Renal cortical epithelial cell (primary cell): ENCODE data around the gene CAV2. TPM values are rescaled to one million over a fixed set of nuclear protein-coding genes. Genes with fewer than 3 reads are reported as not detected.

ENCODE experiments used
- DNase-seq: peaks from one replicate; pipeline ENCODE4 v3.0.0-alpha.2; 2011; ENCODE audit warnings: low read depth
- total RNA-seq: library from RNA; depleted of rRNA; stranded (reverse); fragments of >200 nt; gene quantifications from 2 replicates; pipeline ENCODE4 v1.2.3, GENCODE V29; 2014

CAV2 gene
- total RNA-seq, 1 donor from 2014 or later: 223 TPM

- peak; percentile 51 for DNase-seq
Observed at GRCh38 chr7:116495736-116496135, 3.8 kb upstream of the CAV2 start.

GRCh38 chr7:116496653-116497052, 2.9 kb upstream of the CAV2 start:
- DNase-seq: no peak

- no peak for DNase-seq
Observed at GRCh38 chr7:116497708-116498107, 1.8 kb upstream of the CAV2 start.

DNA sequence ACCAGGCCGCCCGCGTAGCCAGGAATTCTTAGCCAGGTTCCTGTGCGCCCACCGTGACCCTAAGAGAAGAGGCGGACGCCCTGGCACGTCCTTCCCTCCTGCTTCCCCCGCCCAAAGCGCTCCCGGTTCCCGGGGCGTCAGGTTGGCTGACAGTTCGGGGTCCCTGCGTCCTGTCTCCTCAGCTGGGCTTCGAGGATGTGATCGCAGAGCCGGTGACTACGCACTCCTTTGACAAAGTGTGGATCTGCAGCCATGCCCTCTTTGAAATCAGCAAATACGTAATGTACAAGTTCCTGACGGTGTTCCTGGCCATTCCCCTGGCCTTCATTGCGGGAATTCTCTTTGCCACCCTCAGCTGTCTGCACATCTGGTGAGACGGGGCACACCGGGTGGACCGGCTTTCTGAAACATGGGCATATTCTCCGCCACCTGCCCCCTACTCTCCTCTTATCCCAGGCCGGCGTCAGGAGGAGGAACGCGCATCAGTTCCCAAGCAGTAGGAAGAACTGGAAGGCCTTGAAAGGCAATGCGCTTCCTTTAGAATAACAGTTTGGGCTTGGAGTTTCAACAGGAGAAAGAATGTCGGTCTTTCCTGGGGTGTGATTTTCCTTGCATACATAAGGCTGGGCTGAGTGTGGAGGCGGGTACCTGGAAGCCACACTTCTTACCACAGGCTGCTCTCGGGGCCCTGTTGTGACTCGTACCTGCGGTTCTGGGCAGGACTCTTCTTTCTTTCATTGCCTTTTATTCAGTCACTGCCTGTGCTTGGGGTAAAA, 728 bp downstream of the CAV2 start:
- peak; percentile 81 for DNase-seq

- DNase-seq: no peak
Observed at GRCh38 chr7:116501425-116502167, 2.1 kb downstream of the CAV2 start.

DNA sequence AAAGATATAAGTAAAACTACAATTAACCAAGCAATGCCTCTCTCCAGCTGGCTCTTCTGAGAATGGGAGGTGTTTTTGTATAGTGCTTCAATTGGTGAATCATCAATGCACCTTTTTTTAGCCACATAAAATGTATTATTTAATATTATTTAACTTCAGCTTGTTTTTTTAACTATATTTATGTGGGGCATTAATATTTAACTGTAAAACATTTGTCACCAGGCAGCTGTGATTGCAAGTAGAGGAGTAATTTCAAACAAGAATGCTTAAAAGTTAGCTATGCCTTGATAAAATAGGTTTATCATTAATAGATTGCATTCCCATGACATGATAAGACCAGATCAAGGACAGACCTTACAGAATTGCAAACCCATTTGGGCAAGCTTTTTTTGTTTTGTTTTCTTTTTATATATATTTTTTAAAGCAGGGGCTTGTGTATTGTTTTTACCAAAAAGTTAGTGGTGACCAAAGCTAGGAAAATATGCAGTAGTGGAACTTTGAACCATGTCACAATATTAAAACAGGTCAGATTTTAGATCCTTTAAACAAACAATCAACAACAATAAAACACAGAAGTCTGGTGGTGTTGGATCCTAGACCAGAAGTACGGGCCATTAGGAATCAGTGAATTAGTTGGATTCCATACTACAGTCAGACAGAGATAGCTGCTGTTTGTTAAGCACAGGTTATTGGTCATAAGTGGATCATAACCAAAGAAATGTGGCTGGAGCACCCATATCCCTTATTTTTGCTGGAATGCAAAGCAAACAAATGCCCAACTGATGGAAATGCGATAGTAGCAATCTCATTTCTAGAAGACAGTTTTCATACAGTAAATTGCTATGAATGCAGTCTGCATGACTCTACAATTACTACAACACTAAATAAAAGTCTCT, 2.9 kb downstream of the CAV2 start:
- peak; percentile 85 for DNase-seq

DNA sequence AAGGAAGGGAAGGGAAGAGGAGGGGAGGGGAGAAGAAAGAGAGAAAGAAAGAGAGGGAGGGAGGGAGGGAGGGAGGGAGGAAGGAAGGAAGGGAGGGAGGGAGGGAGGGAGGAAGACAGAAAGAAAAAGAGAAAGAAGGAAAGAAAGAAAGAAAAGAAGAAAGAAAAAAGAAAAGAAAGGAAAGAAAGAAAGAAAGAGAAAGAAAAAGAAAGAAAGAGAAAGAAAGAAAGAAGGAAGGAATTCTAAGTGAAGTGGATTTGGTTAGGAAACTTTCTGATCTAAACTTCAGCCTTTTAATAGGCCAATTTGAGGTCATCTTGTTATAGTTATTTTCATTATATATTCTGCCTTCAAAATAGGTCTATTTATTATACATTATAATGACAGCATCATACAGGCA, 4.3 kb downstream of the CAV2 start:
- DNase-seq: no peak

DNA sequence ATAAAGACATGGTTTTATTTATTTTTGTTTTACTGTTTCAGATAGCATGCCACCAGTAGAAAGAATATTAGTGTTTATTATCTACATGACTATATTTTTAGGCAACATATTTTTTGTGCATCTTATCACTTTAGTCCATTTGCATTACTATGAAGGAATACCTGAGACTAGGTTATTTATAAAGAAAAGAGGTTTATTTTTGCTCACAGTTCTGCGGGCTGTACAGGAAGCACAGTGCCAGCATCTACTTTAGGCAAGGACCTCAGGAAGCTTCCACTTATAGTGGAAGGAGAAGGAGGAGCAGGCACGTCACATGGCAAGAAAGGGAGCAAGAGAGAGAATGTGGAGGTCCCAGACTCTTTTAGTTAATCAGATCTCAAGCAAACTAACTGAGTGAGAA, 5.7 kb downstream of the CAV2 start:
- DNase-seq: no peak

- no peak for DNase-seq
Observed at GRCh38 chr7:116505823-116506222, 6.3 kb downstream of the CAV2 start.

DNA sequence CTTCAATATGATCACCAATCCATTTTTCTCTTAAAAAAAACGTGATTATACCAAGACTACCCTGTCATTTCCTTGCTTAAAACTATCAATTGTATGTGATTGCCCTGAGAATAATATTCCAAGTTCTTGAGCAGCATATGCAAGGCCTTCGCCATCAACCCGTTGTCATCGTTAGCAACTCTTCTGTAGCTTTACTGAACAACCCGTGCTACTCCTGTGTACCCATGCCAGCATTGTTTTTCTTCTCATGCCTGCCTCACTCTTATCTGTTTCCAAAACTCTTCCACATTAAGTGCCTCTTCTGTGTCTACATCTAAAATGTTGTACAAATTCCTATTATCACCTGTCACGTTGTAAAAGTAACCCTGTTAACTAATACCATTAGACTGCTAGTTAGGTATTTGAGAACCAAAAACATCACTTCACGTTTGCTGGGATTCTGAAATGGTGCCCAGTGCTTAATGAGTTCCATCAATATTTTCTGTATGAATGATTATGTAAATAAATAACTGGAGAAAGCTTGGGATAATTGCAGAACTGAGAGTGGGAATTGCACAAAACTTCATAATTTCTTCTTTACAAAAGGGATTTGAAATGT, 10.5 kb downstream of the CAV2 start:
- DNase-seq: no peak

- no peak for DNase-seq
Observed at GRCh38 chr7:116510795-116511194, 11.3 kb downstream of the CAV2 start.

- peak; percentile 66 for DNase-seq
Observed at GRCh38 chr7:116511552-116512519, 12.3 kb downstream of the CAV2 start.

DNA sequence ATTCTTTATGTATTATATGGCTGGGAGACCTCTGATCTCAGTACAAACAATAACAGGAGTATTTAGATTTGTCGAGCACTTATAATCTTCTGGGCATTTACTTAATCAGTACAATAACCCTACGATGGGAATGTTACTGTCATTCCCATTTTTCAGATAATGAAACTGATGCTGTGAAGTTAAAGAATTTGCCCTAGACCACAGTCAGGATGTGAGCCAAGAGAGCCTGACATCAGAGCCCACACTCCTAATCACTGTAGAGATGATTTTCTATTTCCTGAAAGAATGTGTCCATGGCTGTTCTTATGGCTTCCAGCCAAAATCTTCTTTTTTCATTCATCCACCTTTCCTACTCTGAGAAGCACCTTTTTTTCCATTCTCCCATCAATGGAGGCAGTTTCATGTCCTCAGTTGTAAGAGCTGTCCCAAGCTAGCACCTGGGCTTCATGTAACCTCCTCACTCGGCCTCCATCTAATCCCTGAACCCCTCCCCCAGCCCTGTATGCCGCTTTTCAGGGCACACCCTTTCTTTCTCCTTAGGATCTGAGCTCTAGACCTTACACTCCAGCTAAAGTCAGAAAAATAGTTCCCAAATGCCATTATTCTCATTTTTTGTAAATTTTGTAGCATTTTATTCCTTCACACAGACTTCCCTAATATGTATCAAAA, 13.1 kb downstream of the CAV2 start:
- peak; percentile 53 for DNase-seq

DNA sequence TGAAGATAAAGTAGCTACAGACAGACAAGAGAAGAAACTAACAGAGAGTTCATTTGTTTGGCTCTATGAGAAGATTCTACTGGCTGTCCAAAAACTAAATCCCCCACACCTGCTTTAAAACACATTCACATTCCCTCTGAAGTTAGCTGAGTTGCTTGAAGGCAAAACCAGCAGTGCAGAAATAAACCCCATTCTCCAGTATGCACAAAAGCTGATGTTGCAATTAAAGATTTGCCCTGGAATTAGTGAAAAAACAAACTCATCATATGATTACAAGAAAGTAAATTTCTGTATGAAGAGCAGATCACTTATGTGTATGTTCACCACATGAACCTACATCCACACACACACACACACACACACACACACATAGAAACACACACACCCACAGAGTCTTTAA, 16.0 kb downstream of the CAV2 start:
- DNase-seq: peak; percentile 47

- DNase-seq: no peak
Observed at GRCh38 chr7:116516324-116516723, 16.8 kb downstream of the CAV2 start.

DNA sequence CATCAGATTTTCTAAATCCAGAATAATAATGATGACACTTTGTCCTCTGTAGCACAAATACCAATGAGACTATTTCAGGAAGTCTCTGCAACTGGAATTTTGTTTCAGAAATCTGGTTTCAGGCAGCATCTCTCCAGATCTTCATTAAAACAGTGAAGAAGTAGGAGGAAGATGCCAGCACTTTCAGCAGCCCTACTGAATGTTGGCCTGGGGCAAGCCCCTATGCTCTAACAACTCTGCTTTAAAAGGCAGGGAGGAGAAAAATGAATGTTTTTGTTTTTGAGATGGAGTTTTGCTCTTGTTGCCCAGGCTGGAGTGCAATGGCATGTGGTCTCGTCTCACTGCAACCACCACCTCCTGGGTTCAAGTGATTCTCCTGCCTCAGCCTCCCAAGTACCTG, 18.1 kb downstream of the CAV2 start:
- DNase-seq: no peak

- DNase-seq: no peak
Observed at GRCh38 chr7:116518961-116519360, 19.4 kb downstream of the CAV2 start.

DNA sequence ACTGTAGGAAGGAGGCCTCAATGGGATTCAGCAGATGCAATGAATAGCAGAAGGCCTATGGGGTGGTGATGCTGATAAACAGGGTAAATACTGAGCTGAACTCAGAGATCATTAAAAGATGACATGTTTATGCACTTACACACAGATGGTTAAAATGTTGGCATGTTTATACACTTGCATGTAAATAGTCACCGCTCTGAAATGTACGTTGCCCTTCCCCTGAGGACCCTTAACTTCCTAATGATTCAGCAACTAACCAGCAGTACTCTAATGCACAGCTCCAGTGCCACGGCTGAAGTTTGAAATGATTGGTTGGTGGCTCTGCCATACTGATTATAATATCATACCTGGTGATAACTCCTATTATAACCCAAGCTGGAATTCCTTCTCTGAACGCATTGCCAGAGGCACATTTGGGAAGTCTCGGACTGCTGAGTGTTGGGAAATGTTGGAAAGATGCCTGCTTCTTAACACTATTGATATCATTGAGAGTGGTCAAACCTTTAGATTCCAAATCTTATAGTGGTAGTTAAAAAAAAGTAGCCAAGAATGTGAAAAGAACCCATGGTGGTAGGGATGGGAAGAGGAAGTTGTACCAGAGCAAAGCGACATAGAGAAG, 21.6 kb downstream of the CAV2 start:
- no peak for DNase-seq

DNA sequence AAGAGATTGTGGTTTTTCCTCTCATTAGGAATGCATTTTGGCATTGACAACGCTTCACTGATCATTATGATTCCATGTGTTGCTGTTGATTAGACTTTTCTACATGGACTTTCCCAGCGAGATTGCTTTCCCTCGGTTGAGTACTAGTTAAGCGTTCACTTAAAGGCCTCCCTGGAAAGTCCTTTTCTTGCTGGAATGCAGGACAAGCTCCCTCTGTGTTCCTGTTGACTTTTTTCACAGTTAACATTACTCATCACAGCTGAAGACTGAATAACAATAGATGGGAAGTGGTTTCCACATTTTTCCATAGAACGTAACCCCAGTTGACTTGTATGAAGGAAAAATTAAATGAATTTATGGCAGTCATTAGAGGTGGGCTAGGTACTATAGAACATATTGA, 22.7 kb downstream of the CAV2 start:
- peak; percentile 100 for DNase-seq

DNA sequence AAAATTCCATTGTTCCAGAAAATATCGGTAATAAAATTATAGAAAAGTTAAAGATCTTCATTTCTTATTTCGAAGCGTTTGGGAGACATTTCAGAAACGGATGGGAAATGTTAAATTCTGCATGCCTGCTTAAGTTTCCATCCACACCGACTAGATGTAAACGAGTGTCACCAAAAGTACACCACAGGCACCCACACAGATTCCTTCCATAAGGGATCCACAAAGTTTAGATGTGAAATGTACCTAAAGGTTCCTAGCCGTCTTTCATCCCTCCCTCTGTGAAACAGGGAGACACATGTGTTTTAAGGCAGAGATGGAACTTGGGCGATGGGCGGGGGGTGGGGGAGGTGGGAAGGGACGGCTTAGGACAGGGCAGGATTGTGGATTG, 24.7 kb downstream of the CAV2 start:
- DNase-seq: no peak
